HepG2 (cell line): ENCODE measurements around the gene ENAH. TPM values are rescaled to one million over a fixed set of nuclear protein-coding genes. Genes with fewer than 3 reads are reported as not detected.

Experiments
- ATF7 ChIP-seq, 2 experiments: fragments of 450-650 bp in 1 of 2; sonication (generic) in 1 of 2; formaldehyde crosslinking in 1 of 2; IDR thresholded peaks; 2 replicates each; pipeline versions ENCODE4 v1.4.0 to v1.6.1; 2016 to 2020; ENCODE audit warnings: antibody characterized with exemption in 1 of 2, mild to moderate bottlenecking in 1 of 2, missing genetic modification reagents in 1 of 2
- FOSL2 ChIP-seq: sonication (generic); formaldehyde crosslinking; IDR thresholded peaks from 2 replicates; pipeline ENCODE4 v1.4.0; 2020; ENCODE audit warnings: missing genetic modification reagents
- HDAC1 ChIP-seq: sonication (generic); formaldehyde crosslinking; IDR thresholded peaks from 2 replicates; pipeline ENCODE4 v1.5.1; 2020; ENCODE audit warnings: mild to moderate bottlenecking, missing genetic modification reagents
- HMGXB4 ChIP-seq, 2 experiments: sonication (generic) in 1 of 2; formaldehyde crosslinking in 1 of 2; IDR thresholded peaks; 2 replicates each; pipeline versions ENCODE4 v1.4.0 to v1.6.1; 2018 to 2020; ENCODE audit warnings: missing genetic modification reagents in 2 of 2, borderline replicate concordance in 1 of 2, low read depth in 1 of 2, mild to moderate bottlenecking in 1 of 2, missing biosample characterization in 1 of 2
- HNRNPK ChIP-seq: fragments of 200-400 bp; formaldehyde crosslinking; IDR thresholded peaks from 2 replicates; pipeline ENCODE4 v1.6.1; 2018; ENCODE audit warnings: low read length, low read depth, moderate library complexity, mild to moderate bottlenecking; ENCODE audit not compliant: poor library complexity, severe bottlenecking
- KDM4B ChIP-seq: sonication (generic); formaldehyde crosslinking; IDR thresholded peaks from 2 replicates; pipeline ENCODE4 v1.4.0; 2020; ENCODE audit warnings: missing genetic modification reagents
- PITX1 ChIP-seq: sonication (generic); formaldehyde crosslinking; IDR thresholded peaks from 2 replicates; pipeline ENCODE4 v1.5.1; 2020; ENCODE audit warnings: mild to moderate bottlenecking, missing genetic modification reagents
- RAD51 ChIP-seq: fragments of 450-650 bp; IDR thresholded peaks from 2 replicates; pipeline ENCODE4 v1.6.1; 2016; ENCODE audit warnings: borderline replicate concordance
- REPIN1 ChIP-seq: sonication (generic); formaldehyde crosslinking; IDR thresholded peaks from 2 replicates; pipeline ENCODE4 v1.8.0; 2022; ENCODE audit warnings: missing genetic modification reagents, low read depth, mild to moderate bottlenecking, borderline replicate concordance
- SIX1 ChIP-seq: sonication (generic); formaldehyde crosslinking; IDR thresholded peaks from 2 replicates; pipeline ENCODE4 v1.4.0; 2020; ENCODE audit warnings: missing genetic modification reagents, borderline replicate concordance
- TCF7L2 ChIP-seq: IDR thresholded peaks from 2 replicates; pipeline ENCODE4 v1.6.1; 2011; ENCODE audit warnings: mild to moderate bottlenecking, low read depth, low read length, moderate library complexity
- ZBTB20 ChIP-seq: sonication (generic); formaldehyde crosslinking; IDR thresholded peaks from 2 replicates; pipeline ENCODE4 v1.8.1; 2023; ENCODE audit warnings: missing genetic modification reagents, low read depth, mild to moderate bottlenecking, borderline replicate concordance
- ZNF569 ChIP-seq: sonication (generic); formaldehyde crosslinking; IDR thresholded peaks from 2 replicates; pipeline ENCODE4 v1.5.0; 2020; ENCODE audit warnings: mild to moderate bottlenecking, missing genetic modification reagents, moderate library complexity, borderline replicate concordance
- polyA plus RNA-seq, 8 experiments: library from polyadenylated mRNA; depleted of rRNA in 3 of 8; stranded (reverse) in 7 of 8; unstranded in 1 of 8; fragments of >200 nt; fragmentation: Illumina TruSeq in 4 of 8; extraction: Trizol in 4 of 8; gene quantifications; 2 replicates each; pipeline versions ENCODE4 v1.2.1 to v1.2.3, GENCODE V29; 2011 to 2016; ENCODE audit warnings: low read depth in 4 of 8, missing spikeins in 1 of 8, mixed read lengths in 1 of 8; ENCODE audit not compliant: insufficient read depth in 1 of 8
- total RNA-seq, 5 experiments: library from RNA; depleted of rRNA; stranded (reverse); fragments of >200 nt; fragmentation: Illumina TruSeq; extraction: Trizol; gene quantifications; 2 replicates each; pipeline ENCODE4 v1.2.3, GENCODE V29; 2016; ENCODE audit warnings: low read depth in 1 of 5

ENAH gene
- total and polyA plus RNA-seq, 2 of the 13 experiments (the other 11 are each of a cell fraction or from before 2014, with no cell fraction given) = 22.1 to 58.3 TPM

GRCh38 chr1:225689882-225690459 is 37.0 kb upstream of the ENAH start (continued):
- no peak for TF ChIP-seq ZBTB20 (CRISPR knock-in tag)
- TF ChIP-seq KDM4B (CRISPR knock-in tag) = no peak
- TF ChIP-seq HNRNPK = no peak
- TF ChIP-seq HMGXB4 (CRISPR knock-in tag; IDR thresholded peaks at IDR 0.05; ENCODE audit: borderline replicate concordance in 1 of 2, low read depth in 1 of 2) = no peak
- no peak for TF ChIP-seq PITX1
- TF ChIP-seq ZNF569 (CRISPR knock-in tag) = no peak
- TF ChIP-seq TCF7L2 = no peak
- no peak for TF ChIP-seq HDAC1
- TF ChIP-seq FOSL2 (CRISPR knock-in tag) = peak; percentile 16; the same call in 1 of the 2 replicates
- TF ChIP-seq RAD51 = no peak
- TF ChIP-seq SIX1 (CRISPR knock-in tag) = no peak
- TF ChIP-seq ATF7 (IDR thresholded peaks at IDR 0.05) = peak; percentile 26; the same call in 1 of the 2 replicates
- TF ChIP-seq ATF7 (CRISPR knock-in tag; IDR thresholded peaks at IDR 0.05) = no peak
- TF ChIP-seq REPIN1 (CRISPR knock-in tag) = no peak
